WERI-Rb-1 (cell line): ENCODE results near the gene ACSF2.
A peak's percentile ranks its signal among the peaks of the same experiment; 100 is the strongest.
"Not testable (repeated sequence)": the region's sequence is repeated elsewhere in the genome, so short reads cannot be mapped to it uniquely, and the experiment has no call there.

Source experiments
- DNase-seq: peaks from one replicate; pipeline ENCODE4 v3.0.0-alpha.2; 2020
- H3K27ac ChIP-seq: fragments of 250-450 bp; sonication (Bioruptor Pico); 2 replicates; pipeline ENCODE4 v1.5.1; 2020; ENCODE audit warnings: mild to moderate bottlenecking, moderate library complexity
- H3K27me3 ChIP-seq: fragments of 250-450 bp; sonication (Bioruptor Pico); 2 replicates; pipeline ENCODE4 v1.5.1; 2021; ENCODE audit warnings: mild to moderate bottlenecking, low read depth, moderate library complexity; ENCODE audit not compliant: insufficient read depth, severe bottlenecking
- H3K36me3 ChIP-seq: fragments of 250-450 bp; sonication (Bioruptor Pico); 2 replicates; pipeline ENCODE4 v1.5.1; 2020; ENCODE audit warnings: mild to moderate bottlenecking, moderate library complexity
- H3K4me3 ChIP-seq: 2 replicates; pipeline ENCODE4 v1.5.1; 2011; ENCODE audit warnings: low read depth, mild to moderate bottlenecking, control low read depth, low read length
- H3K9me3 ChIP-seq: fragments of 250-450 bp; sonication (Bioruptor Pico); 2 replicates; pipeline ENCODE4 v1.5.1; 2021; ENCODE audit warnings: mild to moderate bottlenecking, moderate library complexity; ENCODE audit not compliant: severe bottlenecking
- TF ChIP-seq, protein P1 (sequence below): IDR thresholded peaks from 2 replicates; pipeline ENCODE4 v1.5.1; 2011; ENCODE audit warnings: low read depth, mild to moderate bottlenecking, control low read depth, inconsistent platforms, low read length

The ACSF2 gene

DNA sequence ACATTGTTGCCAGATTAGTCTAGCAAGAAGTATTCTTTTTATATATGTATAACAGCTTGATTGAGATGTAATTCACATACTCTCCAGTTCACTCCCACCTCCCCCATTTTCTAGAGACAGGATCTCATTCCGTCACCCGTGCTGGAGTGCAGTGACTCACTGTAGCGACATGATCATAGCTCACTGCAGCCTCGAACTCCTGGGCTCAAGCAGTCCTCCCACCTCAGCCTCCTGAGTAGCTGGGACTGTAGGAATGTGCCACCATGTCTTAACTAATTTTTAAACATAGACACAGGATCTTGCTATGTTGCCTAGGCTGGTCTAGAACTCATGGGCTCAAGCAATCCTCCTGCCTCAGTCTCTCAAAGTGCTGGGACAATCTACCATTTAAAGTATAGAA, 49.3 kb downstream of the ACSF2 start:
- TF ChIP-seq, protein P1, sequence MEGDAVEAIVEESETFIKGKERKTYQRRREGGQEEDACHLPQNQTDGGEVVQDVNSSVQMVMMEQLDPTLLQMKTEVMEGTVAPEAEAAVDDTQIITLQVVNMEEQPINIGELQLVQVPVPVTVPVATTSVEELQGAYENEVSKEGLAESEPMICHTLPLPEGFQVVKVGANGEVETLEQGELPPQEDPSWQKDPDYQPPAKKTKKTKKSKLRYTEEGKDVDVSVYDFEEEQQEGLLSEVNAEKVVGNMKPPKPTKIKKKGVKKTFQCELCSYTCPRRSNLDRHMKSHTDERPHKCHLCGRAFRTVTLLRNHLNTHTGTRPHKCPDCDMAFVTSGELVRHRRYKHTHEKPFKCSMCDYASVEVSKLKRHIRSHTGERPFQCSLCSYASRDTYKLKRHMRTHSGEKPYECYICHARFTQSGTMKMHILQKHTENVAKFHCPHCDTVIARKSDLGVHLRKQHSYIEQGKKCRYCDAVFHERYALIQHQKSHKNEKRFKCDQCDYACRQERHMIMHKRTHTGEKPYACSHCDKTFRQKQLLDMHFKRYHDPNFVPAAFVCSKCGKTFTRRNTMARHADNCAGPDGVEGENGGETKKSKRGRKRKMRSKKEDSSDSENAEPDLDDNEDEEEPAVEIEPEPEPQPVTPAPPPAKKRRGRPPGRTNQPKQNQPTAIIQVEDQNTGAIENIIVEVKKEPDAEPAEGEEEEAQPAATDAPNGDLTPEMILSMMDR, result no peak
- no peak for DNase-seq
- H3K27ac ChIP-seq, result no peak overlapping the region
- no peaks in the 10 kb centered on the region for H3K9me3 ChIP-seq
- H3K36me3 ChIP-seq, result no peaks in the 10 kb centered on the region; the same call in 1 of the 2 replicates
- H3K27me3 ChIP-seq, result no peaks in the 10 kb centered on the region
- no peak overlapping the region for H3K4me3 ChIP-seq

DNA sequence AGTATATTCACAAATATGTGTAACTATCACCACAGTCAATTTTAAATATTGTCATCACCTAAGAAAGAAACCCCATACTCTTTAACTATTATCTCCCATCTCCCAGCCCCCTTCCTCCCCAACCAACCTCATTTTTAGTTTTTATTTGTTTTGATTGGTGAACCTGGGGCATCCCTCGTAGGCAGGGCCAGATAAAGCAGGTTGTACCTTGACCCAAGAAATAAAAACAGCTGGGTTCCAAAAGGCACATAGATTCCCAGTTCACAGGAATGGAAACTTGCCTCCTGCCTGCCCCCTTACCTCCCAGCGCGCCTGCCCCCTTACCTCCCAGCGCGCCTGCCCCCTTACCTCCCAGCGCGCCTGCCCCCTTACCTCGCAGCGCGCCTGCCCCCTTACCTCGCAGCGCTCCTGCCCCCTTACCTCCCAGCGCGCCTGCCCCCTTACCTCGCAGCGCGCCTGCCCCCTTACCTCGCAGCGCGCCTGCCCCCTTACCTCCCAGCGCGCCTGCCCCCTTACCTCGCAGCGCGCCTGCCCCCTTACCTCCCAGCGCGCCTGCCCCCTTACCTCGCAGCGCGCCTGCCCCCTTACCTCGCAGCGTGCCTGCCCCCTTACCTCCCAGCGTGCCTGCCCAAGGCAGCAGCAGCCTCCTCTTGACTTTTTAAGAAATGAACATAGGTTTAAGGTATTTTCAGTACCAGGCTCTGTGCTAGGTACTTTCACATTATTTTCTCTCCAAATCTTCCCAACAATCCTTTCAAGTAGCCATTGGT, 49.9 kb downstream of the ACSF2 start:
- not testable (repeated sequence) for H3K9me3 ChIP-seq, H3K27me3 ChIP-seq, H3K4me3 ChIP-seq, H3K27ac ChIP-seq, H3K36me3 ChIP-seq, DNase-seq

GRCh38 chr17:50476545-50477315, 50.7 kb downstream of the ACSF2 start:
- DNase-seq, result no peak
- H3K9me3 ChIP-seq, result no peaks in the 10 kb centered on the region
- H3K27me3 ChIP-seq, result no peaks in the 10 kb centered on the region
- no peaks in the 10 kb centered on the region; the same call in 1 of the 2 replicates for H3K36me3 ChIP-seq
- H3K27ac ChIP-seq, result no peak overlapping the region
- no peak overlapping the region for H3K4me3 ChIP-seq
- TF ChIP-seq, protein P1, result no peak

- peak overlapping the region; percentile 93 for H3K27ac ChIP-seq
- peak overlapping the region; percentile 93 for H3K4me3 ChIP-seq
- H3K36me3 ChIP-seq, result no peaks in the 10 kb centered on the region; the same call in 1 of the 2 replicates
- no peaks in the 10 kb centered on the region for H3K9me3 ChIP-seq
- no peak for DNase-seq
- H3K27me3 ChIP-seq, result no peaks in the 10 kb centered on the region
- TF ChIP-seq, protein P1, result no peak
Measured at GRCh38 chr17:50477976-50478375, 52.0 kb downstream of the ACSF2 start.

GRCh38 chr17:50478391-50479381, 52.7 kb downstream of the ACSF2 start, which contains the start of gene RSAD1:
RSAD1 (plus strand) TSS chr17:50478860; CDS start chr17:50478885, 25 bp downstream.
- peak within 1 kb of the TSS; percentile 93 for H3K4me3 ChIP-seq
- TF ChIP-seq, protein P1, result peak; percentile 92

More at GRCh38 chr17:50478391-50479381, 52.7 kb downstream of the ACSF2 start, which contains the start of gene RSAD1:
- DNase-seq, result peak; percentile 95
- H3K36me3 ChIP-seq, result no peaks in the 10 kb centered on the region; the same call in 1 of the 2 replicates
- H3K27ac ChIP-seq, result peak within 1 kb of the TSS; percentile 93
- no peaks in the 10 kb centered on the region for H3K27me3 ChIP-seq
- H3K9me3 ChIP-seq, result no peaks in the 10 kb centered on the region
